Endothelial cell (in vitro differentiated cells): ENCODE measurements around the gene SDK2. TPM values are rescaled to one million over a fixed set of nuclear protein-coding genes. Genes with fewer than 3 reads are reported as not detected.

ENCODE experiments used
- DNase-seq: peaks from one replicate; pipeline ENCODE4 v3.0.0; 2021; ENCODE audit warnings: low spot score
- H3K27ac Mint-ChIP-seq: one replicate; pipeline ENCODE4 v1.8.0; 2021; ENCODE audit warnings: mixed read lengths, inconsistent platforms; ENCODE audit not compliant: unreplicated experiment
- H3K27me3 Mint-ChIP-seq: one replicate; pipeline ENCODE4 v1.8.0; 2021; ENCODE audit warnings: mild to moderate bottlenecking, moderate library complexity, mixed read lengths, inconsistent platforms; ENCODE audit not compliant: unreplicated experiment
- H3K36me3 Mint-ChIP-seq: one replicate; pipeline ENCODE4 v1.8.0; 2021; ENCODE audit warnings: mild to moderate bottlenecking, low read depth, mixed read lengths, inconsistent platforms; ENCODE audit not compliant: unreplicated experiment
- H3K4me1 Mint-ChIP-seq: one replicate; pipeline ENCODE4 v1.8.0; 2021; ENCODE audit warnings: mild to moderate bottlenecking, mixed read lengths, inconsistent platforms; ENCODE audit not compliant: unreplicated experiment
- H3K4me3 Mint-ChIP-seq: one replicate; pipeline ENCODE4 v1.8.0; 2021; ENCODE audit warnings: mild to moderate bottlenecking, mixed read lengths, inconsistent platforms; ENCODE audit not compliant: unreplicated experiment
- H3K9me3 Mint-ChIP-seq: one replicate; pipeline ENCODE4 v1.8.0; 2021; ENCODE audit warnings: mixed read lengths, inconsistent platforms; ENCODE audit not compliant: unreplicated experiment
- CTCF ChIP-seq: fragments of 200-600 bp; sonication (generic); IDR thresholded peaks from one replicate; pipeline ENCODE4 v1.5.0; 2021; ENCODE audit warnings: antibody characterized with exemption; ENCODE audit not compliant: unreplicated experiment
- total RNA-seq: library from RNA; stranded (reverse); fragmentation: NEBNext Ultra II Directional; extraction: Animal tissue kit (Norgen Biotek cat#: 25700); gene quantifications from one replicate; pipeline ENCODE4 v1.2.1, GENCODE V29; 2021; ENCODE audit not compliant: unreplicated experiment

The SDK2 gene
- total RNA-seq, 1 donor from 2014 or later: 2.4 TPM

- no peaks in the 10 kb centered on the region for H3K9me3 Mint-ChIP-seq
- no peaks in the 10 kb centered on the region for H3K27me3 Mint-ChIP-seq
- TF ChIP-seq CTCF: no peak
- H3K4me1 Mint-ChIP-seq: peaks cover 5% of the 10 kb centered on the region
- peaks cover 3% of the 10 kb centered on the region for H3K36me3 Mint-ChIP-seq
- no peak for DNase-seq
- no peak overlapping the region for H3K4me3 Mint-ChIP-seq
- no peak overlapping the region for H3K27ac Mint-ChIP-seq
Observed at GRCh38 chr17:73293031-73293430, 351.2 kb downstream of the SDK2 start.

GRCh38 chr17:73292031-73292531, 352.2 kb downstream of the SDK2 start:
- Mint-ChIP-seq H3K9me3 (no peaks in the 10 kb centered on the region), H3K27me3 (peaks cover 2% of the 10 kb centered on the region), H3K4me1 (peaks cover 7% of the 10 kb centered on the region), H3K4me3 (no peak overlapping the region), H3K36me3 (peaks cover 3% of the 10 kb centered on the region), H3K27ac (no peak overlapping the region)
- no peak for DNase-seq
- no peak for TF ChIP-seq CTCF

GRCh38 chr17:73291260-73291801, 352.9 kb downstream of the SDK2 start:
- H3K4me1 Mint-ChIP-seq: peaks cover 11% of the 10 kb centered on the region
- H3K27me3 Mint-ChIP-seq: peaks cover 2% of the 10 kb centered on the region
- H3K9me3 Mint-ChIP-seq: no peaks in the 10 kb centered on the region
- DNase-seq: no peak
- no peak overlapping the region for H3K4me3 Mint-ChIP-seq
- no peak for TF ChIP-seq CTCF
- peaks cover 4% of the 10 kb centered on the region for H3K36me3 Mint-ChIP-seq
- no peak overlapping the region for H3K27ac Mint-ChIP-seq

GRCh38 chr17:73290399-73291259, 353.6 kb downstream of the SDK2 start:
- no peak for DNase-seq
- Mint-ChIP-seq H3K4me3 (peak overlapping the region; percentile 54), H3K27ac (no peak overlapping the region), H3K9me3 (no peaks in the 10 kb centered on the region), H3K36me3 (peaks cover 6% of the 10 kb centered on the region), H3K27me3 (peaks cover 2% of the 10 kb centered on the region), H3K4me1 (peaks cover 11% of the 10 kb centered on the region)
- no peak for TF ChIP-seq CTCF
